NCI-H2227 (cell line): ENCODE measurements around the gene GMIP.
"Not testable (repeated sequence)": the region's sequence is repeated elsewhere in the genome, so short reads cannot be mapped to it uniquely, and the experiment has no call there.

Experiments
- DNase-seq: peaks from one replicate; lab custom pipeline; 2025; ENCODE audit not compliant: unreplicated experiment; lab: John Stamatoyannopoulos, UW

Gene GMIP, protein sequence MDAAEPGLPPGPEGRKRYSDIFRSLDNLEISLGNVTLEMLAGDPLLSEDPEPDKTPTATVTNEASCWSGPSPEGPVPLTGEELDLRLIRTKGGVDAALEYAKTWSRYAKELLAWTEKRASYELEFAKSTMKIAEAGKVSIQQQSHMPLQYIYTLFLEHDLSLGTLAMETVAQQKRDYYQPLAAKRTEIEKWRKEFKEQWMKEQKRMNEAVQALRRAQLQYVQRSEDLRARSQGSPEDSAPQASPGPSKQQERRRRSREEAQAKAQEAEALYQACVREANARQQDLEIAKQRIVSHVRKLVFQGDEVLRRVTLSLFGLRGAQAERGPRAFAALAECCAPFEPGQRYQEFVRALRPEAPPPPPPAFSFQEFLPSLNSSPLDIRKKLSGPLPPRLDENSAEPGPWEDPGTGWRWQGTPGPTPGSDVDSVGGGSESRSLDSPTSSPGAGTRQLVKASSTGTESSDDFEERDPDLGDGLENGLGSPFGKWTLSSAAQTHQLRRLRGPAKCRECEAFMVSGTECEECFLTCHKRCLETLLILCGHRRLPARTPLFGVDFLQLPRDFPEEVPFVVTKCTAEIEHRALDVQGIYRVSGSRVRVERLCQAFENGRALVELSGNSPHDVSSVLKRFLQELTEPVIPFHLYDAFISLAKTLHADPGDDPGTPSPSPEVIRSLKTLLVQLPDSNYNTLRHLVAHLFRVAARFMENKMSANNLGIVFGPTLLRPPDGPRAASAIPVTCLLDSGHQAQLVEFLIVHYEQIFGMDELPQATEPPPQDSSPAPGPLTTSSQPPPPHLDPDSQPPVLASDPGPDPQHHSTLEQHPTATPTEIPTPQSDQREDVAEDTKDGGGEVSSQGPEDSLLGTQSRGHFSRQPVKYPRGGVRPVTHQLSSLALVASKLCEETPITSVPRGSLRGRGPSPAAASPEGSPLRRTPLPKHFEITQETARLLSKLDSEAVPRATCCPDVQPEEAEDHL

DNA sequence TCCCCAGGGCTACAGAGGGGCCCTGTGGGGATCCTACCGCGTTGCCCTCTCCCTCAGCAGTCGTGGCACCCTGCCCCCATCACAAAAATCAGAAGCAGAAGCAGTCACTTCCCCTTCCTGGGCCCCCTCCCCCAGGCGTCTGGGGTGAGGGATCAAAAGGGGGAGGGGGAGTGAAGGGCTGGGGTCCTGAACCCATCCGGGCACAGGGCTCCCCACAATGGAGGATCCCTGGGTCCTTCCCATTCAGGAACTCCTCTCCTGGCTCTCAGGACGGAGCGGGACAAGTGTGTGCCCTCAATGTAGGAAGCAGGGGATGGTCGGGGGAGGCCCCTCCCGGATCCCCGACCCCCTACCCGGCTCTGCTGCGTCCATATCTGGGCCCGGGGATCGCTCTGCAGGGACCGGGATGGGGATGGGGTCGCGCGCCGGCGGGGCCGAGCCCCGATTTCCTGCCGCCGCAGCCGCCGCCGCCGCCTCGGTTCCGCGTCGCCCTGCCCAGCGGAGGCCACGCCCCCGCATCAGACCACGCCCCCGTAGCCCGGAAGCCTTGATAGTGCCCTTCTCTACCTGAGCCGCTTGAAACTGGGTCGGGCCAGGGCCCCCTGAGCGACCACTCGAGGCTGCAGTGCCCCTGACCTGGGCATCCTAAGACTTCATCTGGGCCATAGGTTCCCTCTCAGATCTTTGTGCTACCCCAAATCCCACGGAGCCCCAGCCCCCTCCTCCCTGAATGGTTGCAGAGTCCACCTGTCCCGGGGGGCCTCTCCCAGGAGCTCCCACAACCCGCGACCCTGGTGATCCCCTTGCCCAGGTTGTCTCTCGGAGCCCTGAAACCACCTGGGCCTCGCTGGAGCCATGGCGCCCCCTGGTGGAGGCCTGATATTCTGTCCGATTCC lies at the start of gene GMIP:
GMIP (minus strand) TSS at position 500 of the 896 bp plus-strand sequence; CDS start at position 372, 128 bp downstream.
- DNase-seq, result peak; percentile 60

DNA sequence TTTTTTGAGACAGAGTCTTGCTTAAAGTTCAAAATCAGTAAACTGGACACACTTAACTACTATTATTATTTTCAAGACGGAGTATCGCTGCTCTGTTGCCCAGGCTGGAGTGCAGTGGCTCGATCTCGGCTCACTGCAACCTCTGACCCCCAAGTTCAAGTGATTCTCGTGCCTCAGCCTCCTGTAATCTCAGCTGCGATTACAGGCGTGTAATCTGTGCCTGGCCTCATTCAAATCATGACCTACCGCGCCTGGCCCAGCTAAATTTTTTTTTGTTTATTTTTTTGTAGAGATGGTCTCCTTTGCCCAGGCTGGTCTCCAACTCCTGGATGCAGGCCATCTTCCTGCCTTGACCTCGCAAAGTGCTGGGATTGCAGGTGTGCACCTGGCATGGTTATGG lies 48.2 kb upstream of the GMIP start:
- no peak for DNase-seq

DNA sequence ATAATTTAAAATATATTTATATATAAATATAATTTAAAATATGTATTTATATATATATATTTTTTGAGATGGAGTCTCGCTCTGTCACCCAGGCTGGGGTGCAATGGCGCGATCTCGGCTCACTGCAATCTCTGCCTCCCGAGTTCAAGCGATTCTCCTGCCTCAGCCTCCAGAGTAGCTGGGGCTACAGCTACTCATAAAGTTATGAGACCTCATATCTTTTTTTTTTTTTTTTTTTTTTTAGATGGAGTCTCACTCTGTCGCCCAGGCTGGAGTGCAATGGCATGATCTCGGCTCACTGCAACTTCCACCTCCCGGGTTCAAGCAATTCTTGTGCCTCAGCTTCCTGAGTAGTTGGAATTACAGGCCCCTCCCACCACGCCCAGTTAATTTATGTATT lies 45.6 kb upstream of the GMIP start:
- DNase-seq, result not testable (repeated sequence)

DNA sequence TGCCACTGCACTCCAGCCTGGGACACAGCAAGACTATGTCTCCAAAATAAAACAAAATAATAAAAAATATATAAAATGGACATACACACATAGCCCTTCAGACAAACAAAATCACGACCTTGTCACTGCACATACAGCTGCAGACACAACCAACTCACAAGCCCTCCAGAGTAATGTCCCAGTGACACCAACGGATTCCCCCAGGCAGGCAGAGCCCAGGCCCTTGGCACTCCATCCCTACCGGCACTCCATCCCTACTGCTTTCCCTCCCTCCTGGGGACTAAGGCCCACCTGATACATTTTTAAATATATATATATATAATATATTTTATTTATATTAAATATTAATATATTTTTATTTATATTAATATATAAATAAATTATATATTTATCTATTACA lies 43.6 kb upstream of the GMIP start:
- DNase-seq, result no peak

DNA sequence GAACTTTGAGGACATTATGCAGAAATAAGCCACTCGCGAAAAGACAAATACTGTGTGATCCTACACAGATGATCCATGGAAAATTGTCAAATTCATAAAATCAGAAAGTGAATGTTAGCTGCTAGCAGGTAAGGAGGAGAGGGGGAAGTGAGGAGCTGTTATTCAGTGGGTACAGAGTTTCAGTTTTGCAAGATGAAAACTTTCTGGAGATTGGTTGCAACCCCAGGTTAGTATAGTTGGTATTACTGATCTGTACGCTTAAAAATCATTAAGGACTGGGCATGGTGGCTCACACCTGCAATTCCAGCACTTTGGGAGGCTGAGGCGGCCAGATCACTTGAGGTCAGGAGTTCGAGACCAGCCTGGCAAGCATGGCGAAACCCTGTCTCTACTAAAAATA lies 43.1 kb upstream of the GMIP start:
- no peak for DNase-seq

DNA sequence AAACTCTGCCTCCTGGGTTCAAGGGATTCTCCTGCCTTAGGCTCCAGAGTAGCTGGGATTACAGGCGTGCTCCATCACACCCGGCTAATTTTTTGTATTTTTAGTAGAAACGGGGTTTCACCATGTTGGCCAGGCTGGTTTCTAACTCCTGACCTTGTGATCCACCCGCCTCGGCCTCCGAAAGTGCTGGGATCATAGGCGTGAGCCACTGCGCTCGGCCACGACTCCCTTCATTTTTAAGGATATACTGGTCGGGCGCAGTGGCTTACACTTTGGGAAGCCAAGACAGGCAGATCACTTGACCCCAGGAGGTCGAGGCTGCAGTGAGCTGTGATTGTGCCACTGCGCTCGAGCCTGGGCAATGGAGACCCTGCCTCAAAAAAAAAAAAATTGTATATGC lies 42.7 kb upstream of the GMIP start:
- DNase-seq, result not testable (repeated sequence)

DNA sequence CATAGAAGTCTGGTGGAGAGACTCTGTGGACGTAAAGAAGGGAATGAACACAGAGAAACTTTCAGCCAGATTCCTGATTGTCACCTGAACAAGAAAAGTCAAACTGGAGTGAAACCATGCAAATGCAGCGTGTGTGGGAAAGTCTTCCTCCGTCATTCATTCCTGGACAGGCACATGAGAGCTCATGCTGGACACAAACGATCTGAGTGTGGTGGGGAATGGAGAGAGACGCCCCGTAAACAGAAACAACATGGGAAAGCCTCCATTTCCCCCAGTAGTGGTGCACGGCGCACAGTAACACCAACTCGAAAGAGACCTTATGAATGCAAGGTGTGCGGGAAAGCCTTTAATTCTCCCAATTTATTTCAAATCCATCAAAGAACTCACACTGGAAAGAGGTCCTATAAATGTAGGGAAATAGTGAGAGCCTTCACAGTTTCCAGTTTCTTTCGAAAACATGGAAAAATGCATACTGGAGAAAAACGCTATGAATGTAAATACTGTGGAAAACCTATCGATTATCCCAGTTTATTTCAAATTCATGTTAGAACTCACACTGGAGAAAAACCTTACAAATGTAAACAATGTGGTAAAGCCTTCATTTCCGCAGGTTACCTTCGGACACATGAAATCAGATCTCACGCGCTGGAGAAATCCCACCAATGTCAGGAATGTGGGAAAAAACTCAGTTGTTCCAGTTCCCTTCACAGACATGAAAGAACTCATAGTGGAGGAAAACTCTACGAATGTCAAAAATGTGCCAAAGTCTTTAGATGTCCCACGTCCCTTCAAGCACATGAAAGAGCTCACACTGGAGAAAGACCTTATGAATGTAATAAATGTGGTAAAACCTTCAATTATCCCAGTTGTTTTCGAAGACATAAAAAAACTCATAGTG lies 36.0 kb upstream of the GMIP start:
- no peak for DNase-seq

DNA sequence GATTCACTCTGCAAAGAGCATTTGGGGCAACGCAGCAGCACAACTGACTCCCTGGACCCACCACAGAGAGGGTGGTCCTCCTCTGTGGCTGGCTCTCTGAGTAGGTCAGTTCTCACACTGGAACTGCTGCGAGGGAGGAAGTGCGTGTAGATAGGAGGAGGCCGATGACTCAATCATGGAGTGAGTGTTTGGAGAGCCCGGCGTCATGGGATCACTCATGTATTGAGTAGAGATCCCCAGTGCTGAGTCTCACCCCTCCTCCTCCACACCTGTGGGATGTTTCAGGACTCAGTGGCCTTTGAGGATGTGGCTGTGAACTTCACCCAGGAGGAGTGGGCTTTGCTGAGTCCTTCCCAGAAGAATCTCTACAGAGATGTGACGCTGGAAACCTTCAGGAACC lies 34.1 kb upstream of the GMIP start:
- no peak for DNase-seq

DNA sequence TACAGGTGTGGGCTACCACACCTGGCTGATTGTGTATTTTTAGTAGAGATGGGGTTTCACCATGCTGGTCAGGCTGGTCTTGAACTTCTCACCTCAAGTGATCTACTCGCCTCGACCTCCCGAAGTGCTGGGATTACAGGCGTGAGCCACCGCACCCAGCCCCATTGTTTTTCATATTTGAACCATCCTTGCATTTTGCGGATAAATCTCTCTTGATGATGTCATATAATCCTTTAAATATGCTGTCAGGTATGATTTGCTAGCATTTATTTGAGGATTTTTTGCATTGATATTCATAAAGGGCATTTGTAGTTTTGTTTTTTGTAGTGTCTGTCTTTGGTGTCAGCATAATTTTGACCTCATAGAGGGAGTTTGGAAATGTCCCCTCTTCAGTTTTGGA lies 30.9 kb upstream of the GMIP start:
- DNase-seq, result no peak

DNA sequence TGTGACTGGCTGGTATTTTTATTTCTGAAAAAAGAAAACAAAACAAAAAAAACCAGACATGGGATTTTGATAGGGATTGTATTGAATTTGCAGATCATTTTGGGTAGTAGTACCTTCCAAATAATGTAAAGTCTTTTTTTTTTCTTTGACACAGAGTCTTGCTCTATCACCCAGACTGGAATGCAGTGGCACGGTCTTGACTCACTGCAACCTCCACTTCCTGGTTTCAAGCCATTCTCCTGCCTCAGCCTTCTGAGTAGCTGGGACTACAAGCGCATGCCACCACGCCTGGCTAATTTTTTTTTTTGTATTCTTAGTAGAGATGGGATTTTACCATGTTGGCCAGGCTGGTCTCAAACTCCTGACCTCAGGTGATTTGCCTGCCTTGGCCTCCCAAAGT lies 29.4 kb upstream of the GMIP start:
- DNase-seq, result no peak

DNA sequence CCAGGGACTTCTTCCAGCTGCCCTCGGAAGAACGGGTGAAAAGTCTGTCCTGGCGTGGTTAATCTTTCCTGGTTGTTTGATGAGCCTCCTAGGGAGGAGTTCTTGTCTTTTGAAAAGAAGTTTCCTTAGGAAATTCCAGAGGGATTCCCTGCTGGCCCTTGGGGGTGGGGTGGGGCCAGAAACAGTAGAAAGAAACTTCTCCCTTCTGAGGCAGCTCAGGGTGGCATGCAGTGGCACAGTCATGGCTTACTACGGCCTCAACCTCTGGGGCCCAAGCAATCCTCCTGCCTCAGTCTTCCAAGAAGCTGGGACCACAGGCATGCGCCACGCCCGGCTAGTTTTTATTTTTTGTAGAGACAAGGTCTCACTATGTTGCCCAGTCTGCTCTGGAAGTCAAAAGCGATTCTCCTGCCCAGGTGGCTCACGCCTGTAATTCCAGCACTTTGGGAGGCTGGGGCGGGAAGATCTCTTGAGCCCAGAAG lies 26.7 kb upstream of the GMIP start:
- no peak for DNase-seq

DNA sequence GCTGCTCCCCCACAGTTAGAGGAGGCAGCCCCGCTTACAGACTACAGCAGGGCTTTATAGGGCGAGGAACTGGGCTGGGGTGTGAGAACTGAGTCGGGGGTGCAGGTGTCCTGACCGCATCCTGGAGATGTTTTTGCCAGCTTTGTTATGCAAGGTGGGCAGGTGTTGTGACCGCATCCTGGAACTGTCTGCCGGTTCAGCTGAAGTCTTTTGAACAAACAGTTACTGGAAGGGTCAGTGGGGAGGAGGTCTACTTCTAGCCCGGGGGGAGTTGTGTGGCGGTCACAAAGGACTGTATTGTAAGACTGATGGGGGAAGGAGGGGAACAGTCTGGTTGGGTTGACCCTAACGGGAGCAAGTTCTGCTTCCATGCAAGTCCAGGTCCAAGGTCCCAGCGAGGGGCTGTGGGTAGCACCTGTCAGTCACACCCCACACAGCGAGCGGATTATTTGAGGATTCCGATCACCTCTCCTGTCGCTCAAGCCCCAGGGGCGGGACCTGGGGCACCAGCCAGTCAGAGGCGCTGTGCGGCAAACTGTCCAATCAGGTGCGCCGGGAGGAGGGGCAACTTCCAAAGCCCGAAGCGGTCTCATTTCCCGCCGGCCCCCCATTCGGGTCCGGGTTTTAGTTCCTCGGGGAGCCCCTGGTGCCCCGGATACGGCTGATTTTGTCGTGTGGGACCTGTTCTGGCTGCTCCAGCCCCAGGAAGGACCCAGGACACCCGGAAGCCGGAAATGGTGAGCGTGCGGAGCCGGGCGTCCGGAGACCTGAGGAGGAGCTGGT lies 25.0 kb upstream of the GMIP start, which contains the start of gene ZNF101:
ZNF101 (plus strand) TSS at position 610 of the 783 bp plus-strand sequence; CDS start at position 735, 125 bp downstream.
- peak; percentile 92 for DNase-seq

DNA sequence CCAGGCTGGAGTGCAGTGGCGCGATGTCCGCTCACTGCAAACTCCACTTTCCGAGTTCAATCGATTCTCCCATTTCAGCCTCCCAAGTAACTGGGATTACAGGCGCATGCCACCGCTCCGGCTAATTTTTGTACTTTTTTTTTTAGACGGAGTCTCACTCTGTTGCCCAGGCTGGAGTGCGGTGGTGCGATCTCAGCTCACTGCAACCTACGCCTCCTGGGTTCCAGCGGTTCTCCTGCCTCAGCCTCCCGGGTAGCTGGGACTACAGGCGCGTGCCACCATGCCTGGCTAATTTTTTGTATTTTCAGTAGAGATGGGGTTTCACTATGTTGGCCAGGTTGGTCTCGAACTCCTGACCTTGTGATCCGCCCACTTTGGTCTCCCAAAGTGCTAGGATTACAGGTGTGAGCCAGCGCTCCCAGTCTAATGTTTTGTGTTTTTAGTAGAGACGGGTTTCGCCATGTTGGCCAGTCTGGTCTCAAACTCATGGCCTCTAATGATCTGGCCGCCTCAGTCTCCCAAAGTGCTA lies 22.0 kb upstream of the GMIP start:
- not testable (repeated sequence) for DNase-seq

DNA sequence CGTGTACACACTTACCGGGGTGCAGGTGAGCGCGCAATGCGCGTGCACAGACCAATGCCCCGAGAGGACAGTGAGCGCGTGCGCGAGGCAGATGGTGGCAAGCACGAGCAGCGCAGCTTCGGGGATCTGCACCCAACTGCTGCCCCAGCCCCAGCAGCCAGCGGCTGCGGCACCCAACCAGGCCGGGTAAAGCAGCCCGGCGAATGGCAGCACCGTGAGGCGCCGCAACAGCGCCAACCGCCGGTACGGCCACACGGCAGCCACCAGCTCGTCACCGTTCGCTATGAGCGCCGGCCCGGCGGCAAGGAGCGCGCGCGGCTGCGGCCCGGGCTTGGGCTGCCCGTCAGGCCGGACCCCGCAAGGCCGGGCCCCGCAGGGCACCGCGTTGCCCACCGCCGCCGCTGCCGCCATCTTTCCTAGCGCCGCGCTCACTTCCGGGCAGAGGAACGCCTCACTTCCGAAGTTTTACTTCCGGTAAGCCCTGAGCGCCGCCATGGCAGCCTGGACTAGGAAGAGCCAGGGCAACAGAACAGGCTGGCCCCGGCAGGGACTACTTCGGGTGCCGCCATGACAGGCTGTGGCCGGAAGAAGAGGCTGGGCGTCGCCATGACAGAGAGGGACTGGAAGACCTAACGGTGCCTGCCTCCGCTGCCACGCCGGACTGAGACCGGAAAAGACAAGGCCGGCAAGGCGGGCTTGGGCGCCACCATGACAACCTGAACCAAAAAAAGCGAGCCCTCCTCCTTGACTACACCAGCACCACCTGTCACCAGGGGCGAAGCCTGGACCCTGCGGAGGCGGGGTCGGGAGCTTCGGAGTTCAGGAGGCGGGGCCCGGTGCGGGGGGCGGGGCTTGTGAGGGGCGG lies 20.0 kb upstream of the GMIP start, which contains the start of gene ATP13A1:
ATP13A1 (minus strand) TSS at position 421 of the 865 bp plus-strand sequence; CDS start at position 411, 10 bp downstream.
- peak; percentile 97 for DNase-seq

DNA sequence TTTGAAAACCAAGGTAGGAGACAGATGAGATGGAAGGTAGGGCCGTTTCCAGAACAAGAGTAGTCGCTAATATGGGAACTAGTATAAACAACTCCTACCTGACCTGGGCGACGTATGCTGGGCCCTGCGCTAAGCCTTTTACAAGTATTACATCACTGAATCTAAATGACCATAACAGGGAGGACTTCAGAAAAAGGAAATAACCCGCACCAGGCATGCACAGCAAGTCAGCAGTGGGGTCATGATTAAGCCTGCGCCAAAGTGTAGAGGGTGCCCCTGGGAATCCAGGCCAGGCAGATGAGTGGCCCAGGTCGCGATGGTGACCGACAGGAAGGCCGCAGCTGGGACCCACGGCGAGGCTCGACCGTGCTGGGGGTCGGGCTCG lies 19.4 kb upstream of the GMIP start:
- DNase-seq, result no peak

DNA sequence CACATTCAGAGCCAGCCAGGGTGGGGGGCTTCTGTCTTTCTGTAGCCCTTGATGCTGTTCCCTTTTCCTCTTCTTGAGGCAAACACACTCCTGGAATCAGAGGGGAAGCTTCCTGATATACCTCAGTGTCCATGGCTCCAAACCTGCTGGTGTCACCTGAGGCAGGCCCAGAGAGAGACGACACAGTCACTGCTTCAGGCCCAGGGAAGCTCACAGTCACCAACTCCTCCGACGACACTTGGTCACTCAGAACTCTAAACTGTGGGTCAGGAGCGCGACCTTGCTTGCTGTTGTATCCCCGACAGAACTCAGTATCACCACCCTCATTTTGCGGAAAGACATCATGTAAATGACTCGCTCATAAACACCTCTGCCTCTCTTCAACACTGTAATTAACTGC lies 18.9 kb upstream of the GMIP start:
- no peak for DNase-seq

DNA sequence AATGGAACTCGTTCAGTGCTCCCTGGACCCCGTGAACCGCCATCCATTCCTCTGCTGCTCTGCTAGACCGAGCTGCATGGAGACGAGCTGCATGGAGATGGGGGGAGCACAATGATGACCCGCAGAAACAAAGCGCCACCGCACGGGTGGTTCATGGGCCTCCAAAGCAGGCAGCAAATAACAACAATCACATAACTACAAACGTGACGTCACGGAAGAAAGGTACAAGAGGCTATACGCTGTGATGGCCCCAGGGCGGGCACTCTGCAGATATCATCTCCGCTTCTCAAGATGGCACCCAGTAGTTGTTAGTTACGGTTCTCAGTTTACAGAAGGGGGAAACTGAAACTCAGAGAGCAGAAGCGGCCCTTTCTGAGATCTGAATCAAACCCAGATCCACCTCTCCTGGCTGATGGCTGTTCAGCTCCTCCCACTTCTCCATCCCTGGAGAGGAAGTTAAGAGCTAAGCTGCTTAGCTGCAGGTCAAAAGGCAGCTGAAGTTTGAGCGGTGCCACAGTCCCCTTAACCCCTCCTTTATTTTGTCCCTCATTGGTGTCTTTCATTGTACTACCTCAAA lies 18.3 kb upstream of the GMIP start:
- DNase-seq, result peak; percentile 52
